Nephron progenitor cell (in vitro differentiated cells): ENCODE results near the gene FAM3D.

ENCODE experiments used
- DNase-seq: peaks from one replicate; pipeline ENCODE4 v3.0.0; 2021
- H3K27ac Mint-ChIP-seq: 2 replicates; pipeline ENCODE4 v1.8.0; 2021; ENCODE audit warnings: mild to moderate bottlenecking, moderate library complexity, mixed read lengths
- H3K27me3 Mint-ChIP-seq: 2 replicates; pipeline ENCODE4 v1.8.0; 2021; ENCODE audit warnings: mild to moderate bottlenecking, low read depth, mixed read lengths; ENCODE audit not compliant: poor library complexity
- H3K36me3 Mint-ChIP-seq: 2 replicates; pipeline ENCODE4 v1.8.0; 2021; ENCODE audit warnings: low read depth, mixed read lengths
- H3K4me1 Mint-ChIP-seq: 2 replicates; pipeline ENCODE4 v1.8.0; 2021; ENCODE audit warnings: mixed read lengths
- H3K4me3 Mint-ChIP-seq: 2 replicates; pipeline ENCODE4 v1.8.0; 2021; ENCODE audit warnings: mild to moderate bottlenecking, moderate library complexity, mixed read lengths
- H3K9me3 Mint-ChIP-seq: 2 replicates; pipeline ENCODE4 v1.8.0; 2021; ENCODE audit warnings: mild to moderate bottlenecking, moderate library complexity, mixed read lengths
- TF ChIP-seq, protein P1 (sequence below): fragments of 200-600 bp; sonication (generic); IDR thresholded peaks from 2 replicates; pipeline ENCODE4 v1.5.0; 2021; ENCODE audit warnings: antibody characterized with exemption

Gene FAM3D

DNA sequence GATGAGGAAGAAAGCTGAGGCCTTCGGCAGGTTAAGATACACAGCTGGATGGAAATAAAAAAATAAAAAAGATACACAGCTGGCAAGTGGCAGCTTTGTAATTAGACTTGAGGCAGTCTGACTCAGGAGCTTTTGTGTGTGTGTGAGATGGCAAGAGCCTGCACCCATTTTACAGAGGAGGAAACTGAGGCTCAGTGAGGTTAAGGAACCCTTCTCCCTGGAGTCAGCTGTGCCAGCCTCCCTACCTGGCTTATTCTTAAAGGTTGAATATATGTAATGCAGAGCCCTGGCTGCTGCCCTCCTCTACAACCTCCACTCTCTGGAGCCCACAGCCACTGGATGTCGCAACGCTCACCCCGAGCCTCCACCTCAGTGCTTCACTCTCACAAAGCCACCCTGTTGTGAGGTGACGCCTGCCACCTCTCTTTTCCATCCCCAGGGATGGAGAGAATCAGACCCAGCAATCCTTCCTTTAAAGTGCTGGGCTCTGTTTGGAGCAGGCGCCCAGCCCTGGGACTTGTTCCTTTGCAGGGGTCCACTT is 68.7 kb downstream of the FAM3D start:
- TF ChIP-seq, protein P1, sequence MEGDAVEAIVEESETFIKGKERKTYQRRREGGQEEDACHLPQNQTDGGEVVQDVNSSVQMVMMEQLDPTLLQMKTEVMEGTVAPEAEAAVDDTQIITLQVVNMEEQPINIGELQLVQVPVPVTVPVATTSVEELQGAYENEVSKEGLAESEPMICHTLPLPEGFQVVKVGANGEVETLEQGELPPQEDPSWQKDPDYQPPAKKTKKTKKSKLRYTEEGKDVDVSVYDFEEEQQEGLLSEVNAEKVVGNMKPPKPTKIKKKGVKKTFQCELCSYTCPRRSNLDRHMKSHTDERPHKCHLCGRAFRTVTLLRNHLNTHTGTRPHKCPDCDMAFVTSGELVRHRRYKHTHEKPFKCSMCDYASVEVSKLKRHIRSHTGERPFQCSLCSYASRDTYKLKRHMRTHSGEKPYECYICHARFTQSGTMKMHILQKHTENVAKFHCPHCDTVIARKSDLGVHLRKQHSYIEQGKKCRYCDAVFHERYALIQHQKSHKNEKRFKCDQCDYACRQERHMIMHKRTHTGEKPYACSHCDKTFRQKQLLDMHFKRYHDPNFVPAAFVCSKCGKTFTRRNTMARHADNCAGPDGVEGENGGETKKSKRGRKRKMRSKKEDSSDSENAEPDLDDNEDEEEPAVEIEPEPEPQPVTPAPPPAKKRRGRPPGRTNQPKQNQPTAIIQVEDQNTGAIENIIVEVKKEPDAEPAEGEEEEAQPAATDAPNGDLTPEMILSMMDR = no peak
- Mint-ChIP-seq H3K27ac (no peak overlapping the region), H3K9me3 (no peaks in the 10 kb centered on the region), H3K4me1 (no peaks in the 10 kb centered on the region), H3K27me3 (peaks cover 5% of the 10 kb centered on the region), H3K4me3 (no peak overlapping the region), H3K36me3 (no peaks in the 10 kb centered on the region)
- no peak for DNase-seq

GRCh38 chr3:58596834-58597518 is 69.6 kb downstream of the FAM3D start:
- Mint-ChIP-seq H3K9me3 (no peaks in the 10 kb centered on the region), H3K27me3 (peaks cover 5% of the 10 kb centered on the region), H3K4me3 (no peak overlapping the region), H3K4me1 (no peaks in the 10 kb centered on the region), H3K36me3 (no peaks in the 10 kb centered on the region), H3K27ac (no peak overlapping the region)
- TF ChIP-seq, protein P1 = no peak
- no peak for DNase-seq

DNA sequence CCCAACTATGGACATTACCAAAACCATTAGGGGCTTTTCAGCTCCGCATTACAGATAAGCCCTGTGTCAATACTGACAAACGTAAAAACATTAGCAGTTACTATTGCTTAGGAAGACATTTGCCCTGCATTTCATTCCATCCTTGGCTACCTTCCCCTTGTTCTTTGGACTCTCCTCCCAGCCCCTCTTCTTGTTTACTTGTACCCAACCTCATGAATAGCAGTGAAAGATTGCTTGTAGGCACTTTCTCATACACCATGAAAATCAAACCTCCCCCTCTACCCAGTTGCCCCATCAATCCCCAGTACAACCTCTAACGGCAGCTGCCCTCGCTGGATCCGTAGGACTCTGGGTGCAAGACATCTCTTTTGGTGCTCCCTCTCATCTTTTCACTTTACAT is 72.5 kb downstream of the FAM3D start:
- H3K27ac Mint-ChIP-seq = no peak overlapping the region
- no peaks in the 10 kb centered on the region for H3K36me3 Mint-ChIP-seq
- H3K4me3 Mint-ChIP-seq = no peak overlapping the region

DNA sequence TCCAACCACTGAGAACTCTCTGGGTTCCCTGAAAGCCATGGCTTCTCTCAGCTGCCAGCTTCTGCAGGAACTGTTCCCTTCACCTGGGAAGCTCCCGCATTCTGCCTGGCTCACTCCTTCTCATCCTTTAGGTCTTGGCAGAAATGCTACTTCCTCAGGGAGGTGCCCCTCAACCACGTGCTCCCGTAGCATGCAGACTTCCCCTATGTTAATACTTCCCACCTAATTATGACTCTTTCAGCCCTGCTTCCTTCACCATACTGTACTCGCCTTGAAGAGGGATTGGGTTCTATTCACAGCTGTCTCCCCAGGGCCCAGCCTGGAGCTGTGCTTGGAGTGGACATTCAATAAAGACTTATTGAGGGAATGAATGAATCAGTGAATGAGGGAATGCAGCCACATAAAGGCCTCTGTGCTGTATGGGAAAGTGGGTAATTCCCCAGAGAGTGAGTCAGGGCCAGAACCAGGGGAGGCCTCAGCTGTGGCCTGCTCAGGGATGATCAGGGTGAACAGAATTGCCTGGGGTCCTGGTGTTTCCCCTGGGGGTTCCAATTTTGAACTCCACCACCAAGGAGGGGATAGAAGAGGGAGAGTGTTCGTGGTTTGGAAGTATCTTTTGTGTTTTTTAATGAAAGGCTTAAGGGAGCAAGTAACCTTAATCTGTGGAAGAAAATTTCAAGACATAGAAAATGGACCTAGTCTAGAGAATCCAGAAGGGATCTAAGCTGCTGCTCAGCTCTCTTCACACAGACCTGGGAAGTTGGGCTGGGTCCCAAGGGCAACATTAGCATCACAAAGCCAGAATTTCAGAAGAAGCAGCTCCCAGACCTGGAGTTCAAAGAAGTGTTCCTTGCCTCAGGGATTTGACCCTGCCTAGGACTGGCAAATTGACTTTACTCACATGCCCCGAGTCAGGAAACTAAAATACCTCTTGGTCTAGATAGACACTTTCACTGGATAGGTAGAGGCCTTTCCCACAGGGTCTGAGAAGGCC is 74.8 kb downstream of the FAM3D start:
- no peaks in the 10 kb centered on the region for H3K9me3 Mint-ChIP-seq
- H3K27me3 Mint-ChIP-seq = peaks cover 33% of the 10 kb centered on the region
- TF ChIP-seq, protein P1 = no peak
- H3K27ac Mint-ChIP-seq = no peak overlapping the region
- H3K4me1 Mint-ChIP-seq = peaks cover 8% of the 10 kb centered on the region
- H3K4me3 Mint-ChIP-seq = no peak overlapping the region
- no peak for DNase-seq
- H3K36me3 Mint-ChIP-seq = no peaks in the 10 kb centered on the region

More for the DNA sequence above, 72.5 kb downstream of the FAM3D start:
- TF ChIP-seq, protein P1 = no peak
- no peaks in the 10 kb centered on the region for H3K9me3 Mint-ChIP-seq
- H3K4me1 Mint-ChIP-seq = no peaks in the 10 kb centered on the region
- no peak for DNase-seq
- peaks cover 11% of the 10 kb centered on the region for H3K27me3 Mint-ChIP-seq

DNA sequence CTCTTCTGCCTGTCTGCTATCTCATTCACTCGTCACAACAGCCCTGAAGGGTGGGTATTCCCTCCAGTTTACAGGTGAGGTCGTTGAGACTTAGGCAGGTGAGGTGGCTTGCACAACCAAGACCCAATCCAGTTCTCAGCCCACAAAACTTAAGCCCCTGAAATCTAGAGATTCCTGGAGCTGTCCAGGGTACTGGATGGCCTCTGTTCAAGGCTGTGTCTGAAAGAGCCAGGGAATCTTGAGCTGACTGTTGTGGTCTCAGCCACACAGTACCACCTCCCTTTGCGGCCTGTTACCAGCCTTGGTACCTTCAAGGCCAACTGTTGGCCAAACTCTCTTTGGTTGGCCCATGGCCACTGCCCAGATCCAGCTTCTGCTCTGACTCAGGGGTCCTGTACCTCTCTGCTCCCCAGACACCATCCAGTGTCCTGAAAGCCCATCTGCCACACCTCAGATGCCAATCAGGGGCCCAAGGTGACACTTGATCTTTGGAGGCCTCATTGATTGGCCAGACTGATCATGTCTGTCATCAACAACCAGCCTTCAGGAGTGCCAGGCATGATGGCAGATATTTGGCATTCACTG is 78.5 kb downstream of the FAM3D start:
- Mint-ChIP-seq H3K4me1 (peaks cover 37% of the 10 kb centered on the region), H3K27me3 (peaks cover 65% of the 10 kb centered on the region), H3K36me3 (no peaks in the 10 kb centered on the region), H3K27ac (no peak overlapping the region), H3K9me3 (no peaks in the 10 kb centered on the region), H3K4me3 (no peak overlapping the region)
- TF ChIP-seq, protein P1 = no peak
- peak; percentile 81 for DNase-seq
